GM19099 (cell line): ENCODE data around the gene DHRS7B.

Experiments used
- POLR2A ChIP-seq: IDR thresholded peaks from 3 replicates; pipeline ENCODE4 v1.6.1; 2011; ENCODE audit warnings: low read depth; ENCODE audit not compliant: insufficient read length; ENCODE audit errors: extremely low read depth

DHRS7B gene

GRCh38 chr17:21100636-21101035, 26.1 kb upstream of the DHRS7B start:
- no peak for TF ChIP-seq POLR2A

- TF ChIP-seq POLR2A, result no peak
Measured at GRCh38 chr17:21104608-21105007, 22.2 kb upstream of the DHRS7B start.

GRCh38 chr17:21105064-21105894, 21.5 kb upstream of the DHRS7B start:
- TF ChIP-seq POLR2A, result no peak

- TF ChIP-seq POLR2A, result no peak
Measured at GRCh38 chr17:21106316-21106715, 20.4 kb upstream of the DHRS7B start.

- TF ChIP-seq POLR2A, result no peak
Measured at GRCh38 chr17:21108651-21109050, 18.1 kb upstream of the DHRS7B start.

GRCh38 chr17:21113049-21113690, 13.6 kb upstream of the DHRS7B start:
- TF ChIP-seq POLR2A, result no peak

GRCh38 chr17:21113716-21114115, 13.0 kb upstream of the DHRS7B start:
- TF ChIP-seq POLR2A, result no peak

GRCh38 chr17:21119247-21119918, 7.4 kb upstream of the DHRS7B start:
- no peak for TF ChIP-seq POLR2A

GRCh38 chr17:21119919-21120249, 6.9 kb upstream of the DHRS7B start:
- TF ChIP-seq POLR2A, result no peak

- TF ChIP-seq POLR2A, result no peak
Measured at GRCh38 chr17:21124086-21124485, 2.7 kb upstream of the DHRS7B start.

- no peak for TF ChIP-seq POLR2A
Measured at GRCh38 chr17:21125862-21126261, 902 bp upstream of the DHRS7B start.

GRCh38 chr17:21127509-21128077, 829 bp downstream of the DHRS7B start:
- TF ChIP-seq POLR2A, result no peak

- TF ChIP-seq POLR2A, result no peak
Measured at GRCh38 chr17:21129023-21129681, 2.4 kb downstream of the DHRS7B start.

- TF ChIP-seq POLR2A, result no peak
Measured at GRCh38 chr17:21131137-21131536, 4.4 kb downstream of the DHRS7B start.

- TF ChIP-seq POLR2A, result no peak
Measured at GRCh38 chr17:21132428-21132827, 5.7 kb downstream of the DHRS7B start.
